PC-3 (cell line): ENCODE results near the gene KDM4F. TPM values are rescaled to one million over a fixed set of nuclear protein-coding genes. Genes with fewer than 3 reads are reported as not detected.

Experiments
- ATAC-seq: fragments of 200-7000 bp; cut with Tn5 transposase; 2 replicates; pipeline ENCODE4 v1.9.1; 2020; ENCODE audit warnings: mild to moderate bottlenecking, moderate library complexity
- BruUV-seq: library from RNA; stranded (reverse); fragments of 400-500 nt; replicated peaks from 2 replicates; lab custom pipeline; 2021; lab: Mats Ljungman, UMichigan
- CTCF ChIA-PET: fragments of 300-600 bp; sonication (Branson Sonifier 250); formaldehyde crosslinking; loops from one replicate; lab custom pipeline; 2022; ENCODE audit warnings: antibody characterized with exemption; lab: Charles Lee
- POLR2A ChIA-PET: fragments of 300-600 bp; sonication (Branson Sonifier 250); formaldehyde crosslinking; loops from one replicate; lab custom pipeline; 2022; ENCODE audit warnings: antibody characterized with exemption; ENCODE audit not compliant: unreplicated experiment; lab: Charles Lee
- DNase-seq: peaks from one replicate; pipeline ENCODE4 v3.0.0-alpha.2; 2015
- H2AFZ ChIP-seq: fragments of 300-600 bp; sonication (generic); 2 replicates; pipeline ENCODE4 v1.6.0; 2016; ENCODE audit warnings: antibody characterized with exemption, low read length
- H3F3A ChIP-seq: fragments of 300-600 bp; sonication (generic); one replicate; pipeline ENCODE4 v1.6.0; 2017; ENCODE audit warnings: antibody characterized with exemption, low read length, control low read depth, mild to moderate bottlenecking; ENCODE audit not compliant: unreplicated experiment
- H3K27ac ChIP-seq: fragments of 300-600 bp; sonication (generic); 2 replicates; pipeline ENCODE4 v1.5.1; 2016; ENCODE audit warnings: mild to moderate bottlenecking, low read length
- H3K27me3 ChIP-seq: fragments of 300-600 bp; sonication (generic); 2 replicates; pipeline ENCODE4 v1.6.1; 2016; ENCODE audit warnings: low read length, mixed read lengths
- H3K36me3 ChIP-seq: fragments of 300-600 bp; sonication (generic); 2 replicates; pipeline ENCODE4 v1.6.1; 2016; ENCODE audit warnings: low read depth, mixed run types, low read length, mixed read lengths
- H3K4me1 ChIP-seq: fragments of 300-600 bp; sonication (generic); 2 replicates; pipeline ENCODE4 v1.5.1; 2016; ENCODE audit warnings: low read length; ENCODE audit not compliant: insufficient read depth
- H3K4me2 ChIP-seq: fragments of 300-600 bp; sonication (generic); 2 replicates; pipeline ENCODE4 v1.6.0; 2016; ENCODE audit warnings: low read length
- H3K4me3 ChIP-seq: fragments of 300-600 bp; sonication (generic); 2 replicates; pipeline ENCODE4 v1.5.1; 2016; ENCODE audit warnings: mild to moderate bottlenecking, low read length, mixed read lengths
- H3K79me2 ChIP-seq: fragments of 300-600 bp; sonication (generic); 2 replicates; pipeline ENCODE4 v1.6.1; 2017; ENCODE audit warnings: low read length, mixed read lengths
- H3K9ac ChIP-seq: fragments of 300-600 bp; sonication (generic); 2 replicates; pipeline ENCODE4 v1.6.0; 2016; ENCODE audit warnings: mild to moderate bottlenecking, low read length
- H3K9me2 ChIP-seq: fragments of 300-600 bp; sonication (generic); replicated peaks from 2 replicates; pipeline ENCODE4 v1.6.1; 2016; ENCODE audit warnings: mixed run types, low read length, mixed read lengths
- H3K9me3 ChIP-seq: fragments of 300-600 bp; sonication (generic); 2 replicates; pipeline ENCODE4 v1.6.1; 2016; ENCODE audit warnings: low read length, mixed read lengths
- H4K20me1 ChIP-seq: fragments of 300-600 bp; sonication (generic); 2 replicates; pipeline ENCODE4 v1.6.1; 2016; ENCODE audit warnings: low read length, mixed read lengths
- CTCF ChIP-seq: fragments of 300-600 bp; sonication (generic); conservative IDR thresholded peaks from 2 replicates; pipeline ENCODE4 v1.5.1; 2017; ENCODE audit warnings: antibody characterized with exemption, low read depth, mild to moderate bottlenecking, low read length
- EZH2 ChIP-seq: fragments of 300-600 bp; sonication (generic); IDR thresholded peaks from one replicate; pipeline ENCODE4 v1.6.1; 2017; ENCODE audit warnings: antibody characterized with exemption, mild to moderate bottlenecking, low read length; ENCODE audit not compliant: unreplicated experiment
- EZH2phosphoT487 ChIP-seq: fragments of 300-600 bp; sonication (generic); IDR thresholded peaks from 2 replicates; pipeline ENCODE4 v1.6.1; 2018; ENCODE audit warnings: mild to moderate bottlenecking, antibody characterized with exemption, low read length, borderline replicate concordance
- intact Hi-C: fragments of 100-400 bp; cut with micrococcal nuclease; formaldehyde crosslinking; loops from 2 replicates; pipeline ENCODE4 v1.9.0; 2023
- total RNA-seq: library from RNA; depleted of rRNA; stranded (reverse); fragments of >200 nt; gene quantifications from 2 replicates; pipeline ENCODE4 v1.2.3, GENCODE V29; 2014

The KDM4F gene
- total RNA-seq, 1 experiment from 2014 or later: not detected

DNA sequence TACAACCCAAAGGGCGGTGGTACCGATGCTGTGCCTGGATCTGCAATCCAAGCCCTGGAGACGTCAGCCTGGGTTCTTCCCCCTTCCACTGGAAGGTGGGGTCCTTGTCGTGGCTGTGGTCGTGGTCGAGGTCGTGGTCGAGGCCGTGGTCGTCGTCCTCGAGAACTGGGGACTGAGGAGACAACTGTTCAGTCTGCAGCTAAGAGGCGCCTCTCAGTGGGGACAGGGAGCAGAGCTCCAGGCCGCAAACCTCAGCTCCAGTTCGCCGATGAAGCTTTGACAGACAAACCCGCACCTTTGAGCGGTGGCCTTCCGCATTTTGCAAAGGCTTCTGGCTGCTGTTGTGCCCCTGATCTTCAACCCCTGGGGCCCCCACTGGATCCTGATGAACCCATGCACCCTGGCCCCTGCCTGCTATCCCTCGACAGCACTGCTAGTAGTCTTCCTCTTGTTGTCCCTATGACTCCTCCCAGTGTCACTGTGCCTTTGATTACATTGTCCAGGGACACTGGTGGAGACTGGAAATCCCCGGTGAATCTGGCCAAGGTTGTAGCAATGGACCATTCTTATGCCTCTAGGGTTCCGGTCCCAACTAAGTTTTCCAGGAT is 1.5 kb downstream of the KDM4F start:
- BruUV-seq: no TSS peak
- H3K27ac ChIP-seq: no peak overlapping the region
- H3F3A ChIP-seq: no peaks in the 10 kb centered on the region
- H3K9me3 ChIP-seq: no peaks in the 10 kb centered on the region
- peaks cover 41% of the 10 kb centered on the region for H3K27me3 ChIP-seq
- H3K4me1 ChIP-seq: no peaks in the 10 kb centered on the region
- no peaks in the 10 kb centered on the region for H3K79me2 ChIP-seq
- no peak for TF ChIP-seq EZH2phosphoT487
- TF ChIP-seq EZH2: no peak
- TF ChIP-seq CTCF: no peak
- no peak for DNase-seq
- POLR2A ChIA-PET: no interaction called here
- H3K36me3 ChIP-seq: no peaks in the 10 kb centered on the region
- ATAC-seq: no peak
- intact Hi-C loops: no loop called here
- H2AFZ ChIP-seq: no peak overlapping the region
- H3K4me2 ChIP-seq: no peak overlapping the region
- CTCF ChIA-PET: no interaction called here
- no peaks in the 10 kb centered on the region for H4K20me1 ChIP-seq
- no peaks in the 10 kb centered on the region for H3K9me2 ChIP-seq
- no peak overlapping the region for H3K9ac ChIP-seq
- H3K4me3 ChIP-seq: no peak overlapping the region

DNA sequence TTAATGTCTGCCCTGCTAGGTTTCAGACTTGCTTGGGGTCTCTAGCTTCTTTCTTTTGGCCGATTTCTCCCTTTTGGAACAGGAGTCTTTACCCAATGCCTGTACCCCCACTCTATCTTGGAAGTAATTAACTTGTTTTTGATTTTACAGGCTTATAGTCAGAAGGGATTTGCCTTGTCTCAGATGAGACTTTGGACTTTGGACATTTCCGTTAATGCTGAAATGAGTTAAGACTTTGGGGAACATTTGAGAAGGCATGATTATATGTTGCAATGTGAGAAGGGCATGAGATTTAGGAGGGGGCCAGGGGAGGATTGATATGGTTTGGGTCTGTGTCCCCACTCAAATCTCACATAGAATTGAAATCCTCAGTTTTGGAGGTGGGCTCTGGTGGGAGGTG is 5.1 kb downstream of the KDM4F start:
- DNase-seq (no peak), ATAC-seq (no peak)
- no peaks in the 10 kb centered on the region for H3K36me3 ChIP-seq
- H3K4me3 ChIP-seq: no peak overlapping the region
- H3K9ac ChIP-seq: no peak overlapping the region
- no peak overlapping the region for H3K4me2 ChIP-seq
- H3K9me3 ChIP-seq: no peaks in the 10 kb centered on the region
- no peaks in the 10 kb centered on the region for H3K79me2 ChIP-seq
- CTCF ChIA-PET: no interaction called here
- POLR2A ChIA-PET: no interaction called here
- H3F3A ChIP-seq: no peaks in the 10 kb centered on the region
- H3K27me3 ChIP-seq: peaks cover 10% of the 10 kb centered on the region; the same call in 1 of the 2 replicates
- H3K9me2 ChIP-seq: no peaks in the 10 kb centered on the region
- TF ChIP-seq CTCF (no peak), EZH2phosphoT487 (no peak)
- no peaks in the 10 kb centered on the region for H4K20me1 ChIP-seq
- BruUV-seq: no TSS peak
- intact Hi-C loops: no loop called here
- no peaks in the 10 kb centered on the region for H3K4me1 ChIP-seq
- H2AFZ ChIP-seq: no peak overlapping the region
- no peak overlapping the region for H3K27ac ChIP-seq

DNA sequence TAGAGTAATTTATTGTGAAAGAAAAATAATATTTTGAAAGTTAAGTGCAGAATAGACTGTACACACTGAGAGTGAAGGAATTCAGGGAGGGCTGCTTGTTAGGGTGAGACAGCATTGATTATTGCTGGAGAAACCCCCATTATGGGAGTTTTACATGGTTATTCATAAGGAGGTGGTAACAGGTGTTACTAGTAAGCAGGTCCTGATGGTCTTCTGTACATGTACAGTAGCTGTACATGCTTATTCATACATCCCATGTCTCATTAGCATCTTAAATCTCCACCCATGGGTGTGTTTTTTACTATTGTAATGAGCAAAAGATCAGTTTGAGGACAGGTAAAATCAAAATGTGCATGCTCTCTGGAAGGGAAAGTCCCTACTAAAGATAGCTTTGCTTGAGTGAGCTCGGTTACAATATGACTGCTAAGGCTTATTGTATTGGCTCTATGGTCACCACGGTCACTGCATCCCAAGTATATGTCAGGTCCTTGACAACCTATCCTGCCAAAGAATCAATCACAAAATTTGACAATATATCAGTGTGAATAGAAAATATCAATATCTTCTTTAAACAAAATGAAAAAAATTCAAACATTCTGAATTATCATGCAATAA is 6.2 kb downstream of the KDM4F start:
- peaks cover 15% of the 10 kb centered on the region; the same call in 1 of the 2 replicates for H3K27me3 ChIP-seq
- no peaks in the 10 kb centered on the region for H3K9me2 ChIP-seq
- no peaks in the 10 kb centered on the region for H3K79me2 ChIP-seq
- H3K27ac ChIP-seq: no peak overlapping the region
- no peaks in the 10 kb centered on the region for H3F3A ChIP-seq
- TF ChIP-seq EZH2 (no peak), EZH2phosphoT487 (no peak)
- no peaks in the 10 kb centered on the region for H3K9me3 ChIP-seq
- intact Hi-C loops: no loop called here
- H3K4me1 ChIP-seq: no peaks in the 10 kb centered on the region
- DNase-seq: no peak
- no peak for ATAC-seq
- POLR2A ChIA-PET: interaction anchor here (0.6 kb wide), 1 partner anchor 12 kb away, joined by 4 read pairs; no protein-coding TSS in a partner anchor
- no peaks in the 10 kb centered on the region for H4K20me1 ChIP-seq
- H3K36me3 ChIP-seq: no peaks in the 10 kb centered on the region
- H2AFZ ChIP-seq: no peak overlapping the region
- no peak overlapping the region for H3K4me3 ChIP-seq
- H3K4me2 ChIP-seq: no peak overlapping the region
- CTCF ChIA-PET: no interaction called here
- no peak overlapping the region for H3K9ac ChIP-seq
- no TSS peak for BruUV-seq
